GM19324 (cell line): ENCODE results near the gene COL6A2.
"Not testable (repeated sequence)": the region's sequence is repeated elsewhere in the genome, so short reads cannot be mapped to it uniquely, and the experiment has no call there.

Experiments
- ATAC-seq: cut with Tn5 transposase; IDR thresholded peaks from one replicate; pipeline ENCODE4 v1.9.1; 2021; ENCODE audit warnings: mild to moderate bottlenecking, moderate library complexity; ENCODE audit not compliant: unreplicated experiment, low FRiP score

COL6A2 gene

GRCh38 chr21:46092811-46093667 lies 4.9 kb upstream of the COL6A2 start:
- ATAC-seq, result no peak

- no peak for ATAC-seq
Observed at GRCh38 chr21:46093668-46094400, 4.1 kb upstream of the COL6A2 start.

- ATAC-seq, result no peak
Observed at GRCh38 chr21:46094401-46095082, 3.4 kb upstream of the COL6A2 start.

- no peak for ATAC-seq
Observed at GRCh38 chr21:46095083-46095719, 2.7 kb upstream of the COL6A2 start.

- ATAC-seq, result no peak
Observed at GRCh38 chr21:46095814-46096595, 1.9 kb upstream of the COL6A2 start.

GRCh38 chr21:46096596-46097335 lies 1.1 kb upstream of the COL6A2 start:
- no peak for ATAC-seq

- ATAC-seq, result no peak
Observed at GRCh38 chr21:46098303-46099141, 610 bp downstream of the COL6A2 start.

- no peak for ATAC-seq
Observed at GRCh38 chr21:46099476-46099875, 1.6 kb downstream of the COL6A2 start.

GRCh38 chr21:46100020-46100419 lies 2.1 kb downstream of the COL6A2 start:
- ATAC-seq, result no peak

GRCh38 chr21:46100426-46100825 lies 2.5 kb downstream of the COL6A2 start:
- no peak for ATAC-seq

- ATAC-seq, result no peak
Observed at GRCh38 chr21:46100906-46101305, 3.0 kb downstream of the COL6A2 start.

- no peak for ATAC-seq
Observed at GRCh38 chr21:46104104-46104503, 6.2 kb downstream of the COL6A2 start.

- not testable (repeated sequence) for ATAC-seq
Observed at GRCh38 chr21:46107376-46107775, 9.5 kb downstream of the COL6A2 start.

- ATAC-seq, result no peak
Observed at GRCh38 chr21:46108827-46109312, 11.0 kb downstream of the COL6A2 start.

GRCh38 chr21:46109313-46110221 lies 11.7 kb downstream of the COL6A2 start:
- no peak for ATAC-seq

- ATAC-seq, result no peak
Observed at GRCh38 chr21:46110499-46111192, 12.7 kb downstream of the COL6A2 start.

- ATAC-seq, result no peak
Observed at GRCh38 chr21:46111193-46111571, 13.3 kb downstream of the COL6A2 start.
